ENCODE measurements around the gene KLHL17. TPM values are rescaled to one million over a fixed set of nuclear protein-coding genes. Genes with fewer than 3 reads are reported as not detected.

Gene KLHL17
- total RNA-seq, 2 donors from 2014 or later = 12.7 to 22.8 TPM

- Mint-ChIP-seq H3K4me3 (no peak overlapping the region), H3K36me3 (ENCODE audit: insufficient read depth in 2 of 2) (no peaks in the 10 kb centered on the region), H3K27ac (no peak overlapping the region), H3K4me1 (ENCODE audit: low read depth) (peaks cover 17% of the 10 kb centered on the region), H3K9me3 (no peaks in the 10 kb centered on the region), H3K27me3 (ENCODE audit: low read depth) (peaks cover 30% of the 10 kb centered on the region)
- DNase-seq (no peak), ATAC-seq (replicated peaks in 1 of 2) (no peak)
Observed at GRCh38 chr1:917466-918091, 42.8 kb upstream of the KLHL17 start.

- H3K9me3 Mint-ChIP-seq = no peaks in the 10 kb centered on the region
- no peak overlapping the region for H3K27ac Mint-ChIP-seq
- DNase-seq (no peak), ATAC-seq (replicated peaks in 1 of 2) (no peak)
- H3K4me3 Mint-ChIP-seq = no peak overlapping the region
- peaks cover 18% of the 10 kb centered on the region for H3K4me1 Mint-ChIP-seq (ENCODE audit: low read depth)
- peaks cover 32% of the 10 kb centered on the region for H3K27me3 Mint-ChIP-seq (ENCODE audit: low read depth)
- no peaks in the 10 kb centered on the region for H3K36me3 Mint-ChIP-seq (ENCODE audit: insufficient read depth in 2 of 2)
Observed at GRCh38 chr1:918353-918752, 42.0 kb upstream of the KLHL17 start.

GRCh38 chr1:918843-919242 lies 41.5 kb upstream of the KLHL17 start:
- ATAC-seq (replicated peaks in 1 of 2) (no peak), DNase-seq (no peak)
- Mint-ChIP-seq H3K36me3 (ENCODE audit: insufficient read depth in 2 of 2) (no peaks in the 10 kb centered on the region), H3K9me3 (no peaks in the 10 kb centered on the region), H3K4me3 (no peak overlapping the region), H3K27me3 (ENCODE audit: low read depth) (peaks cover 33% of the 10 kb centered on the region), H3K4me1 (ENCODE audit: low read depth) (peaks cover 20% of the 10 kb centered on the region), H3K27ac (no peak overlapping the region)

GRCh38 chr1:919271-919872 lies 41.0 kb upstream of the KLHL17 start:
- H3K27me3 Mint-ChIP-seq (ENCODE audit: low read depth) = peaks cover 33% of the 10 kb centered on the region
- H3K27ac Mint-ChIP-seq = no peak overlapping the region
- H3K9me3 Mint-ChIP-seq = no peaks in the 10 kb centered on the region
- H3K4me1 Mint-ChIP-seq (ENCODE audit: low read depth) = peaks cover 20% of the 10 kb centered on the region
- ATAC-seq (replicated peaks in 1 of 2) = no peak
- H3K36me3 Mint-ChIP-seq (ENCODE audit: insufficient read depth in 2 of 2) = no peaks in the 10 kb centered on the region
- DNase-seq = no peak
- no peak overlapping the region for H3K4me3 Mint-ChIP-seq

GRCh38 chr1:920010-920409 lies 40.4 kb upstream of the KLHL17 start:
- Mint-ChIP-seq H3K4me1 (ENCODE audit: low read depth) (peaks cover 20% of the 10 kb centered on the region), H3K9me3 (no peaks in the 10 kb centered on the region), H3K36me3 (ENCODE audit: insufficient read depth in 2 of 2) (no peaks in the 10 kb centered on the region), H3K27ac (no peak overlapping the region), H3K27me3 (ENCODE audit: low read depth) (peaks cover 33% of the 10 kb centered on the region), H3K4me3 (no peak overlapping the region)
- DNase-seq (no peak), ATAC-seq (replicated peaks in 1 of 2) (no peak)

- Mint-ChIP-seq H3K9me3 (no peaks in the 10 kb centered on the region), H3K4me1 (ENCODE audit: low read depth) (peaks cover 20% of the 10 kb centered on the region), H3K27ac (no peak overlapping the region), H3K27me3 (ENCODE audit: low read depth) (peaks cover 33% of the 10 kb centered on the region), H3K4me3 (no peak overlapping the region), H3K36me3 (ENCODE audit: insufficient read depth in 2 of 2) (no peaks in the 10 kb centered on the region)
- DNase-seq = no peak
- no peak for ATAC-seq (replicated peaks in 1 of 2)
Observed at GRCh38 chr1:920521-920920, 39.9 kb upstream of the KLHL17 start.

- ATAC-seq (replicated peaks in 1 of 2) (peak; percentile 54 to 66), DNase-seq (no peak)
- H3K27ac Mint-ChIP-seq = no peak overlapping the region
- H3K4me3 Mint-ChIP-seq = no peak overlapping the region
- peaks cover 39% of the 10 kb centered on the region for H3K27me3 Mint-ChIP-seq (ENCODE audit: low read depth)
- H3K4me1 Mint-ChIP-seq (ENCODE audit: low read depth) = peaks cover 20% of the 10 kb centered on the region
- H3K36me3 Mint-ChIP-seq (ENCODE audit: insufficient read depth in 2 of 2) = no peaks in the 10 kb centered on the region
- no peaks in the 10 kb centered on the region for H3K9me3 Mint-ChIP-seq
Observed at GRCh38 chr1:921011-921837, 39.2 kb upstream of the KLHL17 start.

GRCh38 chr1:923131-923990 lies 37.0 kb upstream of the KLHL17 start, which contains the start of gene SAMD11:
SAMD11 (plus strand) TSS chr1:923923; CDS start chr1:924432, 509 bp downstream.
- H3K27me3 Mint-ChIP-seq (ENCODE audit: low read depth) = peaks cover 48% of the 10 kb centered on the region
- peak; percentile 74 to 78 for DNase-seq
- peaks cover 20% of the 10 kb centered on the region for H3K4me1 Mint-ChIP-seq (ENCODE audit: low read depth)
- H3K9me3 Mint-ChIP-seq = no peaks in the 10 kb centered on the region
- no peak within 1 kb of the TSS for H3K27ac Mint-ChIP-seq
- H3K36me3 Mint-ChIP-seq (ENCODE audit: insufficient read depth in 2 of 2) = no peaks in the 10 kb centered on the region
- ATAC-seq (replicated peaks in 1 of 2) = peak; percentile 41 to 55
- H3K4me3 Mint-ChIP-seq = peak within 1 kb of the TSS; percentile 72 to 76

GRCh38 chr1:923991-924655 lies 36.3 kb upstream of the KLHL17 start:
- peaks cover 48% of the 10 kb centered on the region for H3K27me3 Mint-ChIP-seq (ENCODE audit: low read depth)
- peak overlapping the region in 1 of 2 donors; percentile 61 for H3K4me3 Mint-ChIP-seq
- no peak overlapping the region for H3K27ac Mint-ChIP-seq
- DNase-seq = no peak
- no peaks in the 10 kb centered on the region for H3K9me3 Mint-ChIP-seq
- ATAC-seq (replicated peaks in 1 of 2) = peak; percentile 16 to 18
- H3K4me1 Mint-ChIP-seq (ENCODE audit: low read depth) = peaks cover 20% of the 10 kb centered on the region
- no peaks in the 10 kb centered on the region for H3K36me3 Mint-ChIP-seq (ENCODE audit: insufficient read depth in 2 of 2)

- H3K27me3 Mint-ChIP-seq (ENCODE audit: low read depth) = peaks cover 48% of the 10 kb centered on the region
- H3K27ac Mint-ChIP-seq = no peak overlapping the region
- H3K4me1 Mint-ChIP-seq (ENCODE audit: low read depth) = peaks cover 20% of the 10 kb centered on the region
- H3K36me3 Mint-ChIP-seq (ENCODE audit: insufficient read depth in 2 of 2) = no peaks in the 10 kb centered on the region
- ATAC-seq (replicated peaks in 1 of 2) (peak; percentile 18 to 21), DNase-seq (no peak)
- no peaks in the 10 kb centered on the region for H3K9me3 Mint-ChIP-seq
- peak overlapping the region; percentile 55 to 61 for H3K4me3 Mint-ChIP-seq
Observed at GRCh38 chr1:924656-925560, 35.5 kb upstream of the KLHL17 start.

- peaks cover 40% of the 10 kb centered on the region for H3K27me3 Mint-ChIP-seq (ENCODE audit: low read depth)
- no peak for ATAC-seq (replicated peaks in 1 of 2)
- no peaks in the 10 kb centered on the region for H3K9me3 Mint-ChIP-seq
- no peaks in the 10 kb centered on the region for H3K36me3 Mint-ChIP-seq (ENCODE audit: insufficient read depth in 2 of 2)
- peaks cover 14% of the 10 kb centered on the region for H3K4me1 Mint-ChIP-seq (ENCODE audit: low read depth)
- peak overlapping the region in 1 of 2 donors; percentile 59 for H3K4me3 Mint-ChIP-seq
- H3K27ac Mint-ChIP-seq = no peak overlapping the region
- DNase-seq = no peak
Observed at GRCh38 chr1:925561-926421, 34.6 kb upstream of the KLHL17 start.

Data from activated T-cell treated with anti-CD3 and anti-CD28 coated beads, Interleukin-2, amount 50 U/mL, for 72 hours (primary cell).